ENCODE results near the gene RCN2.

RCN2 gene

GRCh38 chr15:76935620-76936019 lies 4.1 kb downstream of the RCN2 start:
- no peak overlapping the region for H3K4me3 ChIP-seq (replicated peaks; ENCODE audit: low read depth, low read length)
- TF ChIP-seq CTCF (IDR thresholded peaks at IDR 0.05; ENCODE audit: low read length, missing control alignments): no peak
- DNase-seq (ENCODE audit: low read depth): no peak

- no peak for TF ChIP-seq CTCF (IDR thresholded peaks at IDR 0.05; ENCODE audit: low read length, missing control alignments)
- peak; percentile 86 for DNase-seq (ENCODE audit: low read depth)
- no peak overlapping the region for H3K4me3 ChIP-seq (replicated peaks; ENCODE audit: low read depth, low read length)
These were observed 5.1 kb downstream of the RCN2 start for GRCh38 chr15:76936671-76937070.

GRCh38 chr15:76938752-76939151 lies 7.2 kb downstream of the RCN2 start:
- no peak for TF ChIP-seq CTCF (IDR thresholded peaks at IDR 0.05; ENCODE audit: low read length, missing control alignments)
- DNase-seq (ENCODE audit: low read depth): no peak
- H3K4me3 ChIP-seq (replicated peaks; ENCODE audit: low read depth, low read length): no peak overlapping the region

- DNase-seq (ENCODE audit: low read depth): peak; percentile 6
- no peak overlapping the region for H3K4me3 ChIP-seq (replicated peaks; ENCODE audit: low read depth, low read length)
- TF ChIP-seq CTCF (IDR thresholded peaks at IDR 0.05; ENCODE audit: low read length, missing control alignments): no peak
These were observed 8.2 kb downstream of the RCN2 start for GRCh38 chr15:76939715-76940114.

GRCh38 chr15:76941636-76942035 lies 10.1 kb downstream of the RCN2 start:
- no peak overlapping the region for H3K4me3 ChIP-seq (replicated peaks; ENCODE audit: low read depth, low read length)
- TF ChIP-seq CTCF (IDR thresholded peaks at IDR 0.05; ENCODE audit: low read length, missing control alignments): no peak
- DNase-seq (ENCODE audit: low read depth): no peak

- H3K4me3 ChIP-seq (replicated peaks; ENCODE audit: low read depth, low read length): no peak overlapping the region
- no peak for TF ChIP-seq CTCF (IDR thresholded peaks at IDR 0.05; ENCODE audit: low read length, missing control alignments)
These were observed 10.8 kb downstream of the RCN2 start for GRCh38 chr15:76942331-76942730.

GRCh38 chr15:76945494-76946093 lies 14.0 kb downstream of the RCN2 start:
- DNase-seq (ENCODE audit: low read depth): no peak
- no peak for TF ChIP-seq CTCF (IDR thresholded peaks at IDR 0.05; ENCODE audit: low read length, missing control alignments)
- H3K4me3 ChIP-seq (replicated peaks; ENCODE audit: low read depth, low read length): no peak overlapping the region

More at GRCh38 chr15:76942331-76942730, 10.8 kb downstream of the RCN2 start:
- DNase-seq (ENCODE audit: low read depth): no peak

Data from fibroblast of pulmonary artery (primary cell).